T-cell (primary cell): ENCODE results near the gene RASSF4. TPM values are rescaled to one million over a fixed set of nuclear protein-coding genes. Genes with fewer than 3 reads are reported as not detected.

ENCODE experiments used
- ATAC-seq, 4 experiments: fragments of 200-7000 bp in 3 of 4; fragments of 150-1000 bp in 1 of 4; cut with Tn5 transposase; replicated peaks in 1 of 4; 1 replicate in 3 of 4; 2 replicates in 1 of 4; pipeline ENCODE4 v1.10.0; 2021; ENCODE audit warnings: moderate library complexity in 3 of 4, mild to moderate bottlenecking in 2 of 4, moderate number of reproducible peaks in 1 of 4
- CTCF ChIA-PET, 2 donors: fragments of 300-600 bp; sonication (Branson Sonifier 250); formaldehyde crosslinking; loops; one replicate each; lab custom pipeline; 2022; ENCODE audit warnings: antibody characterized with exemption in 2 of 2; lab: Charles Lee
- POLR2A ChIA-PET, 2 donors: fragments of 300-600 bp; sonication (Branson Sonifier 250); formaldehyde crosslinking; loops; one replicate each; lab custom pipeline; 2022; ENCODE audit warnings: antibody characterized with exemption in 2 of 2; lab: Charles Lee
- DNase-seq, 35 experiments: peaks; one replicate each; pipeline versions ENCODE4 v3.0.0 to v3.0.0-alpha.2; 2013 to 2023
- H3K27ac ChIP-seq: one replicate; pipeline ENCODE4 v1.5.1; 2013; ENCODE audit warnings: low read length
- H3K27me3 ChIP-seq, 2 experiments: replicated peaks in 1 of 2; 1 replicate in 1 of 2; 2 replicates in 1 of 2; pipeline versions ENCODE4 v1.6.1 to v1.7.0; 2013; ENCODE audit warnings: low read length in 1 of 2, mixed read lengths in 1 of 2; ENCODE audit not compliant: control insufficient read depth in 2 of 2, insufficient read depth in 2 of 2; ENCODE audit errors: extremely low read depth in 1 of 2
- H3K36me3 ChIP-seq, 2 donors: 1 replicate in 1 of 2; 2 replicates in 1 of 2; pipeline versions ENCODE4 v1.6.1 to v1.7.0; 2013; ENCODE audit warnings: low read length in 1 of 2; ENCODE audit not compliant: control insufficient read depth in 2 of 2, insufficient read depth in 1 of 2; ENCODE audit errors: extremely low read depth in 1 of 2
- H3K4me1 ChIP-seq, 2 experiments: 1 replicate in 1 of 2; 2 replicates in 1 of 2; pipeline versions ENCODE4 v1.6.1 to v1.7.0; 2013; ENCODE audit warnings: low read length in 2 of 2, mixed read lengths in 1 of 2; ENCODE audit not compliant: insufficient read depth in 2 of 2, control insufficient read depth in 1 of 2; ENCODE audit errors: extremely low read depth in 1 of 2
- H3K4me3 ChIP-seq, 2 donors: 1 replicate in 1 of 2; 2 replicates in 1 of 2; pipeline versions ENCODE4 v1.5.1 to v1.7.0; 2013; ENCODE audit warnings: mild to moderate bottlenecking in 2 of 2, low read length in 1 of 2, moderate library complexity in 1 of 2; ENCODE audit not compliant: control insufficient read depth in 1 of 2; ENCODE audit errors: extremely low read depth in 1 of 2
- H3K9me3 ChIP-seq: 2 replicates; pipeline ENCODE4 v1.7.0; 2013
- H3K27ac Mint-ChIP-seq, 2 donors: one replicate each; pipeline ENCODE4 v1.8.0; 2020 to 2021; ENCODE audit warnings: mild to moderate bottlenecking in 2 of 2, mixed read lengths in 2 of 2
- H3K27me3 Mint-ChIP-seq, 2 donors: one replicate each; pipeline ENCODE4 v1.8.0; 2021 to 2022; ENCODE audit warnings: mixed read lengths in 2 of 2
- H3K36me3 Mint-ChIP-seq: one replicate; pipeline ENCODE4 v1.8.0; 2021; ENCODE audit warnings: mixed read lengths
- H3K4me1 Mint-ChIP-seq, 3 donors: one replicate each; pipeline ENCODE4 v1.8.0; 2020 to 2022; ENCODE audit warnings: mixed read lengths in 3 of 3, mild to moderate bottlenecking in 1 of 3
- H3K4me3 Mint-ChIP-seq, 3 donors: one replicate each; pipeline ENCODE4 v1.8.0; 2020 to 2022; ENCODE audit warnings: mild to moderate bottlenecking in 3 of 3, mixed read lengths in 3 of 3, moderate library complexity in 3 of 3
- H3K9me3 Mint-ChIP-seq, 3 donors: one replicate each; pipeline ENCODE4 v1.8.0; 2020 to 2022; ENCODE audit warnings: mixed read lengths in 3 of 3
- WGBS: methylation state at CpG from one replicate; pipeline ENCODE4 v1.1.5; 2013; ENCODE audit warnings: missing lambda C conversion rate; ENCODE audit not compliant: insufficient coverage; 5-methylcytosine and 5-hydroxymethylcytosine counted together
- total RNA-seq, 35 experiments: library from RNA in 6 of 35; stranded (reverse) in 6 of 35; fragments of 120-200 nt in 1 of 35; gene quantifications; one replicate each; pipeline versions ENCODE4 v1.2.1 to v1.2.4 and lab custom pipeline; 2013 to 2026

The RASSF4 gene
- total RNA-seq, 5 donors from 2014 or later (not counting 1 experiment from before 2014, with no cell fraction given), result 0.55 to 2.8 (median 1.7) TPM

DNA sequence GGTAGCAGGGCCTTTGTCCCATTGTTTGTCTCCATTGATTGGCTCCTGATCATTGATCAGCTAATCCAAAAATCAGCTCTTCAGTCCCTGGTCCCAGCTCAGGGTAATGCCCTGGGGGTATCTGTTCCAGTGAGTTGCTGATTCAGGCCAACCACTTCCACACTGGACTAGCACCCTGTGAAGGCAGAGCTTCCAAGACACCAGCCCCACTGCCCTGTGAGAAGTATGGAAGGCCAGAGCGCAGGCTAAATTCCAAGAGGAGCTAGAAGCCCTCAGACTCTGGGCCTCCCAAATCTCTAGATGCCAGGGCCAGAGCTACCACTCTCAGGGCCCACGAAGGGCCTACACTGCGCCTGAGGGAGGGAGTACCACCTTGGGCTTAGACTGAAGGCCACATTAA is 38.1 kb upstream of the RASSF4 start:
- Histone ChIP-seq H3K36me3 (no peaks in the 10 kb centered on the region), H3K4me3 (no peak overlapping the region), H3K27ac (no peak overlapping the region), H3K9me3 (no peaks in the 10 kb centered on the region), H3K4me1 (no peaks in the 10 kb centered on the region), H3K27me3 (peaks cover 0 to 14% of the 10 kb centered on the region in 2 experiments)
- Mint-ChIP-seq H3K9me3 (peaks cover 0 to 4% (median 0%) of the 10 kb centered on the region in 3 donors), H3K36me3 (no peaks in the 10 kb centered on the region), H3K27me3 (peaks cover 0 to 1% of the 10 kb centered on the region in 2 donors), H3K4me3 (no peak overlapping the region), H3K27ac (no peak overlapping the region), H3K4me1 (no peaks in the 10 kb centered on the region)
- DNase-seq, result no peak
- WGBS, result 94% methylated on average over 2 of the region's 3 CpGs
- ChIA-PET POLR2A (interaction anchor here in 1 of 2 donors (0.6 kb wide), 1 partner anchor 1175 kb away, joined by 6 read pairs; no protein-coding TSS in a partner anchor), CTCF (no interaction called here)
- ATAC-seq, result no peak

DNA sequence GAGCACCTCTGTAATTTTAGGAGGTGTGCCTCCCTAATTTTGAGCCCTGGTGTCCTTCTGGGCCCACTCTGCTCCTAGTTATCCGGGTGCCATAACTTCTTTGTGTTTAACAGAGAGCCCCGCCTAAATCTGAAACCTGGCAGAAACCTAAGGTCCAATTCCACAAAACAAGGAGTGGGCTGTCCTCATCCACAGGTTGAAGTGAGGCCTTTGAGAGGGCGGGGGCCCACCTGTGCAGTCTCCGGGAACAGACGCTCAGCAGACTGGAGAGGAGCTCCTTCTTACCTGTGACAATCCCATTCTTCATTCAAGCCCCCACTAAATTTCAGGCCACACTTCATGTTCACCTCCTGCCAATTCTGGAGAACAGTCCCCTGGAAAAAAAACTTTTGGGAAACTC is 37.6 kb upstream of the RASSF4 start:
- H3K4me3 ChIP-seq, result no peak overlapping the region
- no peak overlapping the region for H3K27ac ChIP-seq
- no peak for ATAC-seq
- H3K4me1 Mint-ChIP-seq, result no peaks in the 10 kb centered on the region
- no peak overlapping the region for H3K27ac Mint-ChIP-seq
- H3K4me1 ChIP-seq, result no peaks in the 10 kb centered on the region
- ChIA-PET POLR2A (no interaction called here), CTCF (no interaction called here)
- no peak for DNase-seq
- no peaks in the 10 kb centered on the region for H3K9me3 ChIP-seq
- H3K27me3 Mint-ChIP-seq, result peaks cover 0 to 1% of the 10 kb centered on the region in 2 donors
- H3K9me3 Mint-ChIP-seq, result peaks cover 0 to 1% (median 0%) of the 10 kb centered on the region in 3 donors
- H3K4me3 Mint-ChIP-seq, result no peak overlapping the region
- H3K36me3 ChIP-seq, result no peaks in the 10 kb centered on the region
- no peaks in the 10 kb centered on the region for H3K36me3 Mint-ChIP-seq
- H3K27me3 ChIP-seq, result peaks cover 0 to 14% of the 10 kb centered on the region in 2 experiments
- WGBS, result 83% methylated on average over 3 of the region's 5 CpGs

DNA sequence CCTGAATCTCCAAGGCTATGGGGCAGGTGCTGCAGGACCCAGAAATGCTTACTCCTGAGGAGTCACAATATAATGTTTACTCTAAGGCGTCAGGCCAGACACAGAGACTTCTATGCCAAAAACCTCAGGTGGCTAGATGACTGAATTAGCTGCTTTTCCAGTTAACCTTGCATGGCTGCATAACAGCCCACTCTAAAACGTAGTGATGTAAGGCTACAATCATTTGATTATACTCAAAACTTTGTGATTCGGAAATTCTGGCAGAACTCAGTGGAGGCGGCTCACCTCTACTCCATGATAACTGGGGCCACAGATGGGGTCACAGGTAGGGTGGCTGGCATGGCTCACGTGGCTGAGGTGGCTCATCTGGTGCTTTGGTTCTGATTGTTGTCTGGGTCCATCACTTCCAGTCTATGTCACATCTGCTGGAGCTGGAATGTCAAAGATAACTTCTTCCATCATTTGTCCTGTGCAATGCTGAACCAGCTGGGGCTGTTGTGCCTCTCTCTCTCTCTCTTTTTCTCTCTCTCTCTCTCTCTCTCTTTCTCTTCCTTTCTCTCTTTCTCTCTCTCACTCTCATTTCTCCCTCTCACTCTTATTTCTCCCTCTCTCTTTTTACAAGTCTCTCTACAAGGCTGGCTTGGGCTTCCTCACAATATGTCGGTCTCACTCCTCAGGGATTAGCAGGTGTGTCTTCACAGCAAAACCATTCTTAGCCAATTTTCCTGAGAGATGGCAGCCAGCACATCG is 36.6 kb upstream of the RASSF4 start:
- no peaks in the 10 kb centered on the region for H3K9me3 Mint-ChIP-seq
- Histone ChIP-seq H3K36me3 (no peaks in the 10 kb centered on the region), H3K4me1 (no peaks in the 10 kb centered on the region), H3K4me3 (no peak overlapping the region), H3K27me3 (peaks cover 0 to 14% of the 10 kb centered on the region in 2 experiments), H3K27ac (no peak overlapping the region), H3K9me3 (no peaks in the 10 kb centered on the region)
- H3K4me3 Mint-ChIP-seq, result no peak overlapping the region
- 81% methylated on average over 6 of the region's 7 CpGs for WGBS
- ATAC-seq (no peak), DNase-seq (no peak)
- H3K4me1 Mint-ChIP-seq, result no peaks in the 10 kb centered on the region
- POLR2A ChIA-PET, result no interaction called here
- no peaks in the 10 kb centered on the region for H3K36me3 Mint-ChIP-seq
- no peak overlapping the region for H3K27ac Mint-ChIP-seq
- CTCF ChIA-PET, result no interaction called here
- H3K27me3 Mint-ChIP-seq, result peaks cover 0 to 1% of the 10 kb centered on the region in 2 donors

DNA sequence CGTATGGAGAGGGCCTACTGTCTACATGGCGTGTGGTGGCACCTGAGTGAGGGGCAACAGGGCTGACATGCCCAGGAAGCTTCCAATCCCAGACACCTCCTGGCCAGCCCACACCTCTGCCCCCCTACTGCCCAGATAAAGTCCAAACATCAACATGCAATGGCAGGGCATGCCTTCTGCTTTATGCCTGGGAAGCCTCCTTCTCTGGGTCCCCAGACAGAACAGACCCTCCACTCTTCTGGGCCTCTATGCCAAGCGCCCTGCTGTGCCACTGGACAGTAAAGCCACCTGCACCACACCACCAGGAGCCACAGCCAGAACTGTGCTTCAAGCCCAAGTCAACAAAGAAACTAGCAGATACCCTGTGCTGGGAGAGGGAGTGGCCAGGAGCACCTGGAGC is 36.0 kb upstream of the RASSF4 start:
- H3K27me3 Mint-ChIP-seq, result no peaks in the 10 kb centered on the region
- CTCF ChIA-PET, result no interaction called here

DNA sequence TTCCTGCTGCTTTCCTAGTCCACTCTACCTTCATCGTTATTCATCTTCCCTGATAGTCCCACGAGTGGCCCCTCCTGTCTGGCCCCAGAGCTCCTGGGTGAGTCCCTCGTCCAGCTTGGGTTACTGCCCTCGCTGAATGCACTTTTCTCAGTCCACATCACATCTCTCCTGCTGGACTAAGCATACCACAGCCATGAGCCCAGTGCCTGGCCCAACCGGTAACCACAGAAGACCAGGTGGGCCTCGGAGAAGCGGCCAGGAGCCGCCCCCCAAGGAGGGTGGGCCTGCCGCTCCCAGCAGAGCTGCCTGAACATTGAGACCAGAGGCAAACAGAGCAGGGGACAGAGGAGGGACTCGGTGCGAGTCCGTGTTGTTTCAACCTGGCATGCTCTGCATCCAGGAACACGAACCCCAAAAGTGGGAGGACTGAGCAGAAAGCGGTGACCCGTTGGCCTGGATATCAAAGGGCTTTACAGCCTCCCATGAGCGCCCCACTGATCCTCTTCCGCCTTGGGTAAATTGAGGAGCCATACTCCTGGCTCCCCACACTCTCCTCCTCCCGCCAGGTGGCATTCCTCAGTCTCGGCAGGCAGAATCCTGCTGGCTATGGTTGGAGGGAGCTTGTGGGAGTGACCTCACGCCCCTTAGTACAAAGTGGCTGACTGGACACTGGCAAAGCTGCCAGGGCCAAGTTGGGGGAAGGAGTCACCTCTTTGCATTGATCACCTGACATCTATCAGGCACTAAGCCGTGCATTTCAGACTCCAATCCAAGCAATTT is 35.2 kb upstream of the RASSF4 start:
- no peak overlapping the region for H3K4me3 ChIP-seq
- Mint-ChIP-seq H3K9me3 (no peaks in the 10 kb centered on the region), H3K27ac (no peak overlapping the region), H3K27me3 (no peaks in the 10 kb centered on the region), H3K4me3 (no peak overlapping the region), H3K36me3 (no peaks in the 10 kb centered on the region), H3K4me1 (no peaks in the 10 kb centered on the region)
- no peaks in the 10 kb centered on the region for H3K36me3 ChIP-seq
- ATAC-seq, result no peak
- no peak for DNase-seq
- ChIA-PET CTCF (no interaction called here), POLR2A (no interaction called here)
- H3K4me1 ChIP-seq, result no peaks in the 10 kb centered on the region
- no peaks in the 10 kb centered on the region for H3K9me3 ChIP-seq
- 78% methylated on average over 15 of the region's 21 CpGs for WGBS
- H3K27ac ChIP-seq, result no peak overlapping the region
- H3K27me3 ChIP-seq, result peaks cover 0 to 14% of the 10 kb centered on the region in 2 experiments

More for the DNA sequence above, 36.0 kb upstream of the RASSF4 start:
- Histone ChIP-seq H3K9me3 (no peaks in the 10 kb centered on the region), H3K27me3 (peaks cover 0 to 14% of the 10 kb centered on the region in 2 experiments), H3K4me3 (no peak overlapping the region), H3K36me3 (no peaks in the 10 kb centered on the region), H3K4me1 (no peaks in the 10 kb centered on the region), H3K27ac (no peak overlapping the region)
- Mint-ChIP-seq H3K4me1 (no peaks in the 10 kb centered on the region), H3K9me3 (no peaks in the 10 kb centered on the region), H3K4me3 (no peak overlapping the region), H3K36me3 (no peaks in the 10 kb centered on the region), H3K27ac (no peak overlapping the region)
- DNase-seq (no peak), ATAC-seq (no peak)
- 75% methylated on average over 2 of the region's 3 CpGs for WGBS
- POLR2A ChIA-PET, result no interaction called here

DNA sequence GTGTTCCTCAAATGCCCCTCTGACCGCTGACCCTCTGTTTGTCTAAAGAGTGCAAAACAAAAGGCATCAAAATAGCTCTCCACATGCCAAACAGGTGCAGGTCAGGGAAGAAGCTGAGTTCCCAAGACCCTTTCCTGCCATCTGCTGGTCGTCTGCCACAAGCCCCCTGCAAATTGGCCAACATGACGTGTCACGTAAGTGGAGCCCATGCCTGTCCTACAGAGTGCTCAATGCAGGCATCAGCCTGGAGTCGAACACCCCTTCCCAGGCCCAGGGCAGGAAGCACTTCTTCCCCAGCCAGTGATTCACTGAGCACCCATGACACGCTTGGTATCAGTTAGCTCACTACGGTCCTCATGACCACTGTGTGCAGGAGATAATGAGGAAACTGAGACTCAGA is 34.4 kb upstream of the RASSF4 start:
- 65% methylated on average over 5 of the region's 7 CpGs for WGBS
- Histone ChIP-seq H3K36me3 (no peaks in the 10 kb centered on the region), H3K4me1 (no peaks in the 10 kb centered on the region), H3K27me3 (peaks cover 0 to 14% of the 10 kb centered on the region in 2 experiments), H3K27ac (no peak overlapping the region), H3K4me3 (no peak overlapping the region), H3K9me3 (no peaks in the 10 kb centered on the region)
- Mint-ChIP-seq H3K27ac (no peak overlapping the region), H3K9me3 (no peaks in the 10 kb centered on the region), H3K36me3 (no peaks in the 10 kb centered on the region), H3K4me3 (no peak overlapping the region), H3K27me3 (no peaks in the 10 kb centered on the region), H3K4me1 (no peaks in the 10 kb centered on the region)
- ChIA-PET POLR2A (no interaction called here), CTCF (no interaction called here)
- ATAC-seq (no peak), DNase-seq (no peak)
